ENCODE results near the gene NCKAP5. TPM values are rescaled to one million over a fixed set of nuclear protein-coding genes. Genes with fewer than 3 reads are reported as not detected.
A peak's percentile ranks its signal among the peaks of the same experiment; 100 is the strongest.

Gene NCKAP5
- polyA plus RNA-seq, 3 donors, result not detected

DNA sequence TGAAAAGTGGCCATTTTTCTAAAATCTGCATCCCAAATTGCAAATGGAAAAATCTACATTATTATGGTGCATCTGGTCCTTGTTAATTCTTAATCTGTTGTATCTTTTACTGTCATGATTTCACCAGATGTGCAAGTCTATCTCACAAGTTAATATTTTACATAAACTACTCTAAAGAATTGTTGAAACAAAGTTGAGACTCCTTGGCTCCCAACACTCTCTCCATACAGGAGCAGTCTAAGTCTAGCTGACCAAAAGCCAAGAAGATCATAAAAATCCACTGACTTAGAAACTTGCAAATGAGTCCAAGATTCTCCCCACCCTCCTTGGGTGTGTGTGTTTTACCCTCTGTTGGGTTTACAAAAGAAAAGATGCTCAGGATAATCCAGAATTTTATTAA lies 85.1 kb downstream of the NCKAP5 start:
- no peaks in the 10 kb centered on the region for H3K79me2 ChIP-seq (ENCODE audit: insufficient read depth, low read length)
- H2AFZ ChIP-seq (ENCODE audit: insufficient read depth, low read depth, low read length, poor library complexity, severe bottlenecking), result no peak overlapping the region
- TF ChIP-seq CTCF (IDR thresholded peaks at IDR 0.05), result no peak
- H3K4me2 ChIP-seq (replicated peaks; ENCODE audit: extremely low read depth, low read length, poor library complexity, severe bottlenecking), result no peak overlapping the region
- no peaks in the 10 kb centered on the region for H3K4me1 ChIP-seq (ENCODE audit: control insufficient read depth in 1 of 2, insufficient read depth in 2 of 2, low read length in 2 of 2)
- H3K36me3 ChIP-seq (replicated peaks in 1 of 2; ENCODE audit: control insufficient read depth in 1 of 2, insufficient read depth in 2 of 2, low read length in 2 of 2), result no peaks in the 10 kb centered on the region
- Mint-ChIP-seq H3K27ac (no peak overlapping the region), H3K9me3 (peaks cover 0 to 9% (median 0%) of the 10 kb centered on the region in 7 donors), H3K4me3 (no peak overlapping the region), H3K27me3 (ENCODE audit: low read depth in 3 of 3) (no peaks in the 10 kb centered on the region), H3K4me1 (no peaks in the 10 kb centered on the region), H3K36me3 (no peaks in the 10 kb centered on the region)
- intact Hi-C loops (cut with micrococcal nuclease), result no loop called here
- no peak overlapping the region for H3K27ac ChIP-seq (ENCODE audit: low read depth in 1 of 2, low read length in 2 of 2)
- H3K4me3 ChIP-seq (replicated peaks in 1 of 3; ENCODE audit: low read depth in 2 of 3, low read length in 3 of 3), result no peak overlapping the region
- no peaks in the 10 kb centered on the region for H3K27me3 ChIP-seq (ENCODE audit: control insufficient read depth in 2 of 2, insufficient read depth in 2 of 2, low read length in 2 of 2)
- H4K20me1 ChIP-seq (ENCODE audit: insufficient read depth, low read length), result no peaks in the 10 kb centered on the region
- no peak for DNase-seq
- H3K9ac ChIP-seq (ENCODE audit: insufficient read depth, low read length, poor library complexity, severe bottlenecking), result no peak overlapping the region
- H3K9me3 ChIP-seq (replicated peaks in 1 of 2; ENCODE audit: control insufficient read depth in 1 of 2, insufficient read depth in 1 of 2, low read length in 2 of 2), result no peaks in the 10 kb centered on the region

DNA sequence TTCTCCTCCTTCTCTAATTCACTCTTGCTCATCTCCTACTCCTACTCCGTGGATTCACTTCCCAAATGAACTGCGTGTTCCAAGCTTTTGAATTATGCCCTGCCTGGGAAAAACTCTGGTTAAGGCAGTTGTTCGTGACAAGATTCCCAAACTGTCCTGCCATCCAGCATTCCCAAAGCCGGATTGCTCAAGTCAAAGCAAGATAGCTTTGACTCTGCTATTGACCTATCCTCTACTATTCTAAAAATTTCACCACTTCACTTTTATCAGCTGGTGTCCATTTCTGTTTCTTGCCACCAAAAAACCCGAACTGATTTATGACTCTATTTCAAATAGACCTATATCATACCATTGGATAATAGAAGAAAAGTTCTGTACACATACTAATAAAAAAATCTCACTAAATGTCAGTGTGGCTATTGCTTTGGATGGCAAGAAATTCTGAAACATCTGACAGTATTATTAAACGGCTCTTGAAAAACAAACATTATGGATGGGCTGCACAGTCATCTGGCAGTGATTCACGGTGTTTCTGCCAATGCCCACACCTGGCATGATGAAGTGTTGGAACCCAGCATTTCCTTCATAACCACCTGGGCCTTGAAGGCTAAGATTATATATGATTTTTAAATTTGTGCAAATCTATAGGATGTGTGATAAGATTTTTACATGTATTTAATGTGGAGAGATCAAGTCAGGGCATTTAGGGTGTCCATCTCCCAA lies 87.4 kb downstream of the NCKAP5 start:
- H3K9me3 ChIP-seq (replicated peaks in 1 of 2; ENCODE audit: control insufficient read depth in 1 of 2, insufficient read depth in 1 of 2, low read length in 2 of 2), result no peaks in the 10 kb centered on the region
- Mint-ChIP-seq H3K9me3 (peaks cover 0 to 3% (median 0%) of the 10 kb centered on the region in 7 donors), H3K27me3 (ENCODE audit: low read depth in 3 of 3) (no peaks in the 10 kb centered on the region), H3K4me1 (no peaks in the 10 kb centered on the region), H3K27ac (peak overlapping the region in 1 of 7 donors; percentile 80), H3K4me3 (no peak overlapping the region), H3K36me3 (no peaks in the 10 kb centered on the region)
- DNase-seq, result no peak
- H4K20me1 ChIP-seq (ENCODE audit: insufficient read depth, low read length), result no peaks in the 10 kb centered on the region
- no peak overlapping the region for H2AFZ ChIP-seq (ENCODE audit: insufficient read depth, low read depth, low read length, poor library complexity, severe bottlenecking)
- H3K79me2 ChIP-seq (ENCODE audit: insufficient read depth, low read length), result no peaks in the 10 kb centered on the region
- no peaks in the 10 kb centered on the region for H3K4me1 ChIP-seq (ENCODE audit: control insufficient read depth in 1 of 2, insufficient read depth in 2 of 2, low read length in 2 of 2)
- no peaks in the 10 kb centered on the region for H3K27me3 ChIP-seq (ENCODE audit: control insufficient read depth in 2 of 2, insufficient read depth in 2 of 2, low read length in 2 of 2)
- no peak overlapping the region for H3K9ac ChIP-seq (ENCODE audit: insufficient read depth, low read length, poor library complexity, severe bottlenecking)
- WGBS (ENCODE audit: insufficient coverage), result 93% methylated on average over 4 of the region's 7 CpGs
- H3K27ac ChIP-seq (ENCODE audit: low read depth in 1 of 2, low read length in 2 of 2), result no peak overlapping the region
- TF ChIP-seq CTCF (IDR thresholded peaks at IDR 0.05), result no peak
- intact Hi-C loops (cut with micrococcal nuclease), result no loop called here
- H3K4me3 ChIP-seq (replicated peaks in 1 of 3; ENCODE audit: low read depth in 2 of 3, low read length in 3 of 3), result no peak overlapping the region
- no peaks in the 10 kb centered on the region for H3K36me3 ChIP-seq (replicated peaks in 1 of 2; ENCODE audit: control insufficient read depth in 1 of 2, insufficient read depth in 2 of 2, low read length in 2 of 2)
- no peak overlapping the region for H3K4me2 ChIP-seq (replicated peaks; ENCODE audit: extremely low read depth, low read length, poor library complexity, severe bottlenecking)
